Frontal cortex (tissue), 4 donors: Measurements from ENCODE around the gene CTNND2. TPM values are rescaled to one million over a fixed set of nuclear protein-coding genes. Genes with fewer than 3 reads are reported as not detected.

ENCODE experiments used
- DNase-seq, 2 donors: peaks; one replicate each; pipeline ENCODE4 v3.0.0; 2012; ENCODE audit warnings: low spot score in 2 of 2
- FAIRE-seq: peaks from 2 replicates; lab custom pipeline; 2012; peaks lifted over from hg19 to GRCh38; lab: Jason Lieb, UNC
- total RNA-seq: library from RNA; depleted of rRNA; stranded (reverse); fragments of >200 nt; gene quantifications from one replicate; pipeline ENCODE4 v1.2.3, GENCODE V29; 2014
- donor health status: control.
- donor health status: control.
- donor health status: control.

CTNND2 gene
- total RNA-seq, 1 donor from 2014 or later: 74.2 TPM

DNA sequence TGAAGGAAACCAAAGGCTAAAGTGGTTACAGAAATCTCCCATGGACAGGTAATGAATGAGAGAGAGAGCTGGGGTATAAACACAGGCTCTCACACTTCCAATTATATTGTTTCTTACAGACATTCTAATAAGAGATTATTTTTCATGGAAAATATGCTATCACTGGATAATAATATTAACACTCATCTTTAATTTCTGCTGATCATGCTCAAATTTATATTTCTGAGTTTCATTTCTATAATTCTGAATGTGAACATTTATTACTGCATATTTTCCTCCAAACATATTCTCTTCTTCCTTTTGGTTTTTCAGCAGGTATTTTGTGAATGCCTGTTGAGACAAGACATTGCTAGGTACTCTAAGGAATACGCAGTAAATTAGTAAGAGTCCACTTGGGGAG, 733.0 kb downstream of the CTNND2 start:
- no peak for DNase-seq
- FAIRE-seq: no peak

GRCh38 chr5:11166923-11167322, 737.3 kb downstream of the CTNND2 start:
- no peak for DNase-seq

DNA sequence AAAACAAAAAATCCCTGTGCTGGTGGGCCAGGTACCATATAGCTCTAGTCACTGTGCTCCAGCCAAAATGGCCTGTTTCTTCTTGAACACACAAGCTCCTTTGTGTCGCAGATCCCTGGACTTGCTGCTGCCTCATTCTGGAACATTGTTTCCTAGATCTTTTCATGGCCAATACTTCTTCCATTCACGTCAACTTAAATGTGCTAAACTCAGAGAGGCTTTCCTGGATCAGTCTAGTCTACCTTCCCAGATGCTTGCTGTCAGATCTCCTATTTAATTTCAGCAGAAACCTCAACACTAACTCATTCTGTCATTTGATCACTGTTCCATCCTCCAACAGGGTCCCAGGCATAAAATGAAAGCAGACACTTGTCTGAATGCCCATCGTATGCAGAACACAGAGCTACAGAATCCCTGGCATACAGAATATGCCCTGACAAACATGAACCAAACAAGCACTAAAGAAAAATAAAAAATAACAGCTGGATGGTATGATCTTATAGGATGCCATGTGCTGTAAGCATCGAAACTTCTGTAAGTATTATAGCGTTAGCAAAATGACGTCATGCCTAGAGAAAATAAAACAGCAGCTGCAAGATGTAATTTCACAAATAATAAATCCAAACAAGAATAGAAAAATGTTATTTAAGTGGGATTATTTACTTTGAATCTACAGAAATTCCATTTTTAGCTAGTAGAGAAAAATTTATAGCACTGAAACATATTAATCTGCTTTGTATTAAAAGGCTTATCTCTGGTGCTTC, 739.5 kb downstream of the CTNND2 start:
- FAIRE-seq (peak; percentile 37), DNase-seq (no peak)

More at GRCh38 chr5:11166923-11167322, 737.3 kb downstream of the CTNND2 start:
- FAIRE-seq: no peak

DNA sequence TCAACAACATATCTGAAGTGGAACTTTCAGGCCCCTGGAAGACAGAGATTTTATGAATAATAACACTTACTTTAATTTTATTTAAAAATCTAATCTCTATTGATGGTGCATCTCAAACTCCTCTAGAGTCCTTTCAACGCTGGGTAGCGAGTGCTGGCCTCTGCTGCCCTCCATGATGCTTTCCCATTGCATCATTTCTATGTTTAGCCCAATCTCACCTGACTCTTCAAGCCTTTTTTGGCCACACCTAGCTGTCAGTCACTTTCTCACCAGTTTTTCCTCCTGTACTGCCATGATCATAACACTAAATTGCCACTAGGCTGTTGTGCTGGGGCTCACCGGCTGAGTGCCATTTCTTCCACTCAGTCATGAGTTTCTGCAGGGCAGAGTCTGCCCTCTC, 747.1 kb downstream of the CTNND2 start:
- no peak for DNase-seq
- no peak for FAIRE-seq

- FAIRE-seq: no peak
- no peak for DNase-seq
Measured at GRCh38 chr5:11153670-11154382, 750.4 kb downstream of the CTNND2 start.

DNA sequence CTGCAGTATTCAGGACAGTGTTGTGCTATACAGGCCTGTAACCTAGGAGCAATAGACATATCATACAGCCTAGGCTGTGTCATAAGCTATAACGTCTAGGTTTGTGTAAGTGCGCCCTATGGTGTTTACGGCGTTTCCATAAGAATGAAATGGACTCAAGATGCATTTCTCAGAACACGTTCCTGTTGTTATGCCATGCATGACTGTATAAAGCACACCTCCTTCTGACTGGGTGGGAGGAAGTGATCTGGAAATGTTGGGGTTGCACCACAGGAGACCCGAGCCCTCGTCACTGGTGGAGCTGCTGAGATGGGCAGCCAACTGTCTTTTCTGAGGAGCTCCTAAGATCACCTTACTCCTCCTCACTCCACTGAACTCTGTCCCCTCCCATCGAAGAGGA, 751.9 kb downstream of the CTNND2 start:
- no peak for FAIRE-seq
- no peak for DNase-seq

- DNase-seq (no peak), FAIRE-seq (no peak)
Measured at GRCh38 chr5:11150976-11151375, 753.3 kb downstream of the CTNND2 start.

DNA sequence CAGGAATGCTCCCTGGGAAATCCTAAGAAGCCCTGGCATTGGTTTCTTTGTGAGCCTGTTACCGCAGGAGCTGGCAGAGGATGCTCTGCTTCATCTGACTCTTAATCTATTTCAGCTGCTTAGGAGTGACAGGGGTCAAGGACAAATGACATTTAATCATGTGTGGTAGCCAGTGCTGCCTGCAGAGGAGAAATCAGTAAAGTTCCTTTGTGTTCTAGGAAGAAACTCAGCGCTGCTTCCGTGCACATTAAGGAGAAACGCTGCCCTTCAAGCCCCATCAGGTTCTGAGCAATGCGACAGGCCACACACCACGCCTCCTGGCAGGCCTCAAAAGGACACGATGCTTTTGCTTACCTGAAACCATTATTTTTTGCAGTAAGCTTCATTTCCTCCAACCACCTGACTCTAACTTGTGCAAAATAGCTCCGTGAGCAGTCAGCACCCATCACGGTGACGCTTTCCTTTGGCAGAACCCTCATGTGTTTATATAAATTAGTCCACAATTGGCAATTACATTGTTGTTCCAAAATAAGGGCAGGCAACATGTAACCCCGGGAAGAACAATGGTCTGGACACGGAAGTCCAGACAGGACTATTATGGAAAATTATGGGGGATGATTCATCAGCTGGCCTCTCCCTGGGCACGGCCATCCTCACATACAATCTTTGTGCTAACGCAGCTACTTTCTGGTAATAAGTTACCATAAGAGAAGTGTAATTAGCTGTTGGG, 755.3 kb downstream of the CTNND2 start:
- FAIRE-seq (no peak), DNase-seq (no peak)

DNA sequence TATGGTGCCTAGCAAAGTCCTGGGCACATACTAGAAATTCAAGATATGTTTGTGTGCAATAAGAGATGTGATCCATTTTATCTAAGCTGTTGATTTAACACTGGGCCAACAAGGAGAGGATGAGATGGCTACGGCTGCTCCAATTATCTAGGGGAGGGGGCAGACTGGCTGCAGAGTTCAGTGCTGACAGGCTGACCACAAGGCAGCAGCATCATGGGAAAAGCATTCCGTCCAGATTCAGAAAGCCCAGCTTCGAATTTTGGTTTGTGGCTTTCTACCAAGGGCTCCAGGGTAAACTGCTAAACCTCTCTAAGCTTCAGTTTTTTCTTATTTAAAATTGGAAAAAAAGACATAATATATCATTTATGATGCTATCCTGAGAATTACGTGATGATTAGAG, 758.1 kb downstream of the CTNND2 start:
- FAIRE-seq (no peak), DNase-seq (no peak)

GRCh38 chr5:11143456-11144267, 760.6 kb downstream of the CTNND2 start:
- FAIRE-seq (no peak), DNase-seq (no peak)

DNA sequence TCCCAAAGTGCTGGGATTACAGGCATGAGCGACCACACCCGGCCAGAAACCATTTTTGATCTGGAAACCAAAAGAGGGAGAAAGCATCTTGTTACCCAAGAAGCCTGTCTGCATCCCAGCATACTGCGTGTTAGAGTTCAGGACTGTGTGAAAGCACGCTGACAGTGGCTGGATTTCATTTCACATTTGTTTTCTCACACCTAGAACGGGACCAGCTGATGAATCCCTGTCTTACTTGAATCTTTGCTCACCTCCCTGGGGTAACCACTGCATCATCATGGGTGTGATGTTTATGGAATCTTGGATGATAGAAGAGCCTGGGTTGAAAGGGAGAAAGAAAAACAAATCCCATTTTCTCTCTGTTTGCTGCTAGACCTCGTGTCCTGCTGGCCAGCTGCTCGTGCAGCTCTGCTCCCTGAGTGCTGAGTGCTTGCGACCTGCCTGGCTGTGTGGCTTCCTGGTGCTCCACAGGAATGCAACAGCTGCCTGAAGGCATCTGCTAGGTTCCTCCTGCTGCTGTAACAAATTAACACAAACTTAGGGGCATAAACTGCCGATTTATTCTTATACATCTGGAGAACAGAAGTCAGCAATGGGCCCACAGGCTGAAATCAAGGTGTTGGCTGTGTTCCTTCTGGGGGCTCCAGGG, 764.9 kb downstream of the CTNND2 start:
- FAIRE-seq (no peak), DNase-seq (no peak)

DNA sequence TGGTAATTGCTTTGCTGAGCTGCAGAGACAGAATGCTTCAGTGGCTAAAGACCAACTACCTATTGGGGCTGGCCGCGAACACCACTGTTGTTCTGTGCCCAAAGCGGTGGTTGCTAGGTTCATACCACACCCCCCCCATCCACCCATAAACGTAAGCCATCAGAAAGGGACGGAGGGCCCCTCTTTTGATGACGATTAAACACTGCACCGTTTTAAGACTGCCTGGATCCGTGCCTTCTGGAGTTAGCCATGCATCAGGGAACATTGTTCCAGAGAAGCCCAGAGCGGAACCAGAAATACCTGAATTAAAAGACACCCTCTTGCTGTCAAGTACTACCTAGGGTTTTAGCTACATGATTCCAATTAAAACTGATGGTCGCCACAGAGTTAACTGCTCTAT, 774.1 kb downstream of the CTNND2 start:
- DNase-seq (no peak), FAIRE-seq (no peak)

DNA sequence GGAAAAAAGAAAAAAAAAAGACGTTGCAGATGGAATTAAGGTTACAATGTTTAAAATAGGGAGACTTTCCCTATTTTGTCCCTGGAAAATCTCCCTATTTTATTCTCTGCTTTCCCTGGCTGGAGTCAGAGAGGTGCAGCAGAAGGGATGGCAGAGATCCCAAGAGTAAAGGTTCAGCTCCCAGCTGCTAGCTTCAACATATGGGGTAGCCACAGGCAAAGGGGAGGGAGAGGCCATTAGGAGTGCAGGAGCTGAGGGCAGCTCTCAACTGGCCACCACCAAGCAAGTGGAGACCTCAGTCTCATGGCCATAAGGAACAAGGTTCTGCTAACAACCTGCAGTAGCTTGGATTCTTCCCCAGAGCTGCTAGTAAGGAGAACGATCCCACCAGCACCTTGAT, 776.2 kb downstream of the CTNND2 start:
- no peak for FAIRE-seq

DNA sequence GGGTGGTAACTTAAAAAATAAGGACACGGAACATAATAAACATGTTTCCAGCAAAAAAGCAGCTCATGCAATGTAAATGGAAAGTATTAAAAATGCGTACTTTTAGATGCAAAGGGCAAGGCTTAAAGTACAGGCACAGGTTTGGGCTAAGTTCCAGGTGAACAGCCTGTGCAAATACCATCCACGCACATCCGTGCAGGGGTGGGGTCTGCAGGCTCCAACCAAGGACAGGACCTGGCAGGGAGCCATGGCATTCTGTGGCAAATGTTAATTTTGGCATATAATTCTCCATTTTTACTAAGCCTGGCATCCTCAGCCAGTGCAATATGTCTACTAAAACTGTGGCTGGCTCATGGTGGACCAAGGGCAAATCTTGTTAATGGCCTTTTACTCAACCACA, 777.4 kb downstream of the CTNND2 start:
- no peak for FAIRE-seq
- DNase-seq: no peak

More for the DNA sequence above, 776.2 kb downstream of the CTNND2 start:
- DNase-seq: no peak

GRCh38 chr5:11121885-11122284, 782.4 kb downstream of the CTNND2 start:
- FAIRE-seq: no peak
- no peak for DNase-seq

- FAIRE-seq (no peak), DNase-seq (no peak)
Measured at GRCh38 chr5:11110128-11110527, 794.1 kb downstream of the CTNND2 start.

GRCh38 chr5:11105696-11106095, 798.5 kb downstream of the CTNND2 start:
- DNase-seq (no peak), FAIRE-seq (no peak)

DNA sequence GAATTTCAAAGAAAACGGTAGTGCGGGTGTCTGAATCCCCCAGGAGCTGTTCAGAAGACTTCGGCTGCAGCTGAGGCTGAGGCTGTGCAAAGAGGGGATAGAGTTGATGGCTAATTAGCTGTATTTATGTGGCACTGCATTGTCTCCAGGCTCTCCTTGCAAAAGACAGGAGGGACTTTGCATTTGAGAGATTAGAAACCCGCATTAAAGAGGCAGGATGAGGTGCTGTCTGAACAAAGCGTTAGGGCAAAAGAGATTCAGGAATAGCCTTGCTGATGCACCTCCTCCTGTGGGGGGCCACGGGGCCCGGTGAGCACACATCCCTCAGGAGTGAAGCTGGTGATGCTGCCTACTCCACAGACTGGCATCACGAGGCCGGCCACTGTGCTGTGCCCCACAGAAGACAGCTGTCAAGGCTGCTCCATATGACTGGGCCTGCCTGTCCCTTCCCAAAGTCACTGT, 799.6 kb downstream of the CTNND2 start:
- FAIRE-seq: no peak
- DNase-seq: no peak

DNA sequence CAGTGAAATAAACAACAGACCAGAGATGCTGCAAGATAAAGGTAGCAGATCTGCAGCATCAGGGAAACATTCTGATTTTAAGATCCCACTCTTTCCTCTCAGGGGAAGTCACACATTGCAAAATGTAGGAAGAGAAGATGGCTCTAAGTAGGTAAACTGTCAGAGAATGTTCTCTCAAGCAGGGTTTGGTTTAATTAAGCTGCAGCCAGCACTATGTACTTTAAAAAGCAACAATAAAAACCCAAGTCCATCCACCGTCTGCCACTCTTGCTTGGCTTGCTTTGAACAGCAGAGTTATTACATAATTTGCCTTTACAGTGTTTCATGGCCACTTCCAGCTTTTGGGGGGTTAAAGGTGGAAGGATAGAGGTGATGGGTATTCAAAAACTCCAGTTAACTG, 800.0 kb downstream of the CTNND2 start:
- no peak for FAIRE-seq
- no peak for DNase-seq
